GM19324 (cell line): ENCODE data around the gene C21orf91.

Source experiments
- ATAC-seq: cut with Tn5 transposase; IDR thresholded peaks from one replicate; pipeline ENCODE4 v1.9.1; 2021; ENCODE audit warnings: mild to moderate bottlenecking, moderate library complexity; ENCODE audit not compliant: unreplicated experiment, low FRiP score

C21orf91 gene

GRCh38 chr21:17799414-17800164, 19.6 kb downstream of the C21orf91 start:
- no peak for ATAC-seq

- ATAC-seq = no peak
Measured at GRCh38 chr21:17798796-17799195, 20.4 kb downstream of the C21orf91 start.

- no peak for ATAC-seq
Measured at GRCh38 chr21:17797967-17798366, 21.2 kb downstream of the C21orf91 start.

GRCh38 chr21:17796503-17796902, 22.7 kb downstream of the C21orf91 start:
- ATAC-seq = no peak

GRCh38 chr21:17796037-17796403, 23.1 kb downstream of the C21orf91 start:
- ATAC-seq = no peak

GRCh38 chr21:17795146-17796036, 23.8 kb downstream of the C21orf91 start:
- no peak for ATAC-seq

- no peak for ATAC-seq
Measured at GRCh38 chr21:17794518-17795145, 24.5 kb downstream of the C21orf91 start.

- ATAC-seq = peak; percentile 47
Measured at GRCh38 chr21:17793246-17794123, 25.7 kb downstream of the C21orf91 start.

- ATAC-seq = no peak
Measured at GRCh38 chr21:17789656-17790055, 29.5 kb downstream of the C21orf91 start.

GRCh38 chr21:17789069-17789468, 30.1 kb downstream of the C21orf91 start:
- ATAC-seq = no peak

- ATAC-seq = no peak
Measured at GRCh38 chr21:17786851-17787181, 32.3 kb downstream of the C21orf91 start.

- no peak for ATAC-seq
Measured at GRCh38 chr21:17786071-17786850, 32.9 kb downstream of the C21orf91 start.

GRCh38 chr21:17785403-17785788, 33.8 kb downstream of the C21orf91 start:
- no peak for ATAC-seq

GRCh38 chr21:17784604-17785402, 34.4 kb downstream of the C21orf91 start:
- ATAC-seq = peak; percentile 66

- peak; percentile 46 for ATAC-seq
Measured at GRCh38 chr21:17784180-17784598, 35.0 kb downstream of the C21orf91 start.

- ATAC-seq = peak; percentile 33
Measured at GRCh38 chr21:17783481-17784179, 35.5 kb downstream of the C21orf91 start.

- ATAC-seq = no peak
Measured at GRCh38 chr21:17783003-17783402, 36.2 kb downstream of the C21orf91 start.

- no peak for ATAC-seq
Measured at GRCh38 chr21:17782051-17782450, 37.1 kb downstream of the C21orf91 start.
